HCT116 (cell line): ENCODE data around the gene ITIH5. TPM values are rescaled to one million over a fixed set of nuclear protein-coding genes. Genes with fewer than 3 reads are reported as not detected.
A peak's percentile ranks its signal among the peaks of the same experiment; 100 is the strongest.

Experiments used
- ATAC-seq: fragments of 200-7000 bp; cut with Tn5 transposase; 2 replicates; pipeline ENCODE4 v1.9.1; 2020; ENCODE audit warnings: mild to moderate bottlenecking, moderate library complexity
- BruUV-seq: library from RNA; stranded (reverse); fragments of 400-500 nt; replicated peaks from 2 replicates; lab custom pipeline; 2021; lab: Mats Ljungman, UMichigan
- CTCF ChIA-PET: fragments of 300-600 bp; sonication (Branson Sonifier 250); formaldehyde crosslinking; loops from one replicate; lab custom pipeline; 2021; ENCODE audit warnings: antibody characterized with exemption; lab: Charles Lee
- POLR2A ChIA-PET: fragments of 300-600, 350-600 bp; sonication (Branson Sonifier 250); formaldehyde crosslinking; loops from one replicate; lab custom pipeline; 2021; ENCODE audit warnings: antibody characterized with exemption; lab: Charles Lee
- RAD21 ChIA-PET, 2 experiments: fragments of 300-600 bp; sonication (Branson Sonifier 250); formaldehyde crosslinking; loops; one replicate each; lab custom pipeline; 2023; ENCODE audit warnings: low total read pairs in 2 of 2; ENCODE audit not compliant: uncharacterized antibody in 2 of 2, unreplicated experiment in 2 of 2, low non-redundant PET in 1 of 2; lab: Charles Lee
- DNase-seq: peaks from one replicate; pipeline ENCODE4 v3.0.0-alpha.2; 2010; ENCODE audit warnings: low read depth, low spot score
- H2AFZ ChIP-seq: fragments of 200-600 bp; shearing (Covaris generic), sonication (generic); 2 replicates; pipeline ENCODE4 v1.6.1; 2017; ENCODE audit warnings: low read depth, mixed run types, mixed read lengths, antibody characterized with exemption, low read length; ENCODE audit not compliant: poor library complexity, severe bottlenecking
- H3K27ac ChIP-seq: 2 replicates; pipeline ENCODE4 v1.5.1; 2012; ENCODE audit warnings: low read depth, low read length
- H3K27me3 ChIP-seq: fragments of 200-600 bp; sonication (generic); 2 replicates; pipeline ENCODE4 v1.6.1; 2016; ENCODE audit warnings: mixed run types, low read length, mixed read lengths; ENCODE audit not compliant: insufficient read depth
- H3K36me3 ChIP-seq, 2 experiments: fragments of 200-500 bp in 1 of 2; fragments of 200-600 bp in 1 of 2; sonication (Bioruptor generic) in 1 of 2; sonication (generic) in 1 of 2; 2 replicates each; pipeline versions ENCODE4 v1.5.1 to v1.6.1; 2014 to 2016; ENCODE audit warnings: low read length in 2 of 2, inconsistent platforms in 1 of 2, mixed read lengths in 1 of 2, mixed run types in 1 of 2; ENCODE audit not compliant: insufficient read depth in 2 of 2, control insufficient read depth in 1 of 2
- H3K4me1 ChIP-seq, 2 experiments: fragments of 200-600 bp in 1 of 2; sonication (generic) in 1 of 2; 2 replicates each; pipeline versions ENCODE4 v1.5.1 to v1.6.1; 2012 to 2017; ENCODE audit warnings: low read length in 2 of 2, inconsistent platforms in 1 of 2, mild to moderate bottlenecking in 1 of 2, mixed read lengths in 1 of 2, mixed run types in 1 of 2, moderate library complexity in 1 of 2; ENCODE audit not compliant: insufficient read depth in 2 of 2, control insufficient read depth in 1 of 2
- H3K4me2 ChIP-seq: fragments of 200-600 bp; sonication (generic); 2 replicates; pipeline ENCODE4 v1.6.1; 2017; ENCODE audit warnings: mixed run types, low read length, mixed read lengths
- H3K4me3 ChIP-seq, 2 experiments: fragments of 200-600 bp in 1 of 2; sonication (generic) in 1 of 2; replicated peaks in 1 of 2; 2 replicates each; pipeline ENCODE4 v1.5.1; 2011 to 2016; ENCODE audit warnings: low read length in 2 of 2, control low read depth in 1 of 2, low read depth in 1 of 2, mild to moderate bottlenecking in 1 of 2, mixed read lengths in 1 of 2, mixed run types in 1 of 2
- H3K79me2 ChIP-seq: fragments of 200-600 bp; sonication (generic); 2 replicates; pipeline ENCODE4 v1.6.1; 2017; ENCODE audit warnings: mild to moderate bottlenecking, mixed run types, low read length, moderate library complexity, mixed read lengths; ENCODE audit not compliant: insufficient read depth
- H3K9ac ChIP-seq: fragments of 200-600 bp; sonication (generic); 2 replicates; pipeline ENCODE4 v1.6.1; 2016; ENCODE audit warnings: low read length, mixed read lengths
- H3K9me2 ChIP-seq: fragments of 200-600 bp; sonication (generic), shearing (Covaris generic); 2 replicates; pipeline ENCODE4 v1.6.1; 2017; ENCODE audit warnings: mixed run types, mild to moderate bottlenecking, moderate library complexity; ENCODE audit not compliant: insufficient read depth
- H3K9me3 ChIP-seq, 2 experiments: fragments of 200-500 bp in 1 of 2; fragments of 200-600 bp in 1 of 2; sonication (Bioruptor generic) in 1 of 2; sonication (generic) in 1 of 2; 2 replicates each; pipeline ENCODE4 v1.6.1; 2014 to 2017; ENCODE audit warnings: low read length in 2 of 2, mixed read lengths in 2 of 2, inconsistent platforms in 1 of 2, low read depth in 1 of 2, mild to moderate bottlenecking in 1 of 2, mixed run types in 1 of 2, moderate library complexity in 1 of 2; ENCODE audit not compliant: control insufficient read depth in 1 of 2, insufficient read depth in 1 of 2
- H4K20me1 ChIP-seq: fragments of 200-600 bp; sonication (generic), shearing (Covaris generic); 2 replicates; pipeline ENCODE4 v1.6.1; 2017; ENCODE audit warnings: mixed run types, mild to moderate bottlenecking, moderate library complexity; ENCODE audit not compliant: insufficient read depth
- CBX3 ChIP-seq: IDR thresholded peaks from 2 replicates; pipeline ENCODE4 v1.6.1; 2012; ENCODE audit warnings: low read depth
- CTCF ChIP-seq, 3 experiments: fragments of 200-600 bp in 1 of 3; sonication (generic) in 1 of 3; IDR thresholded peaks in 2 of 3; conservative IDR thresholded peaks in 1 of 3; 2 replicates each; pipeline ENCODE4 v1.5.1; 2012 to 2017; ENCODE audit warnings: low read depth in 2 of 3, low read length in 2 of 3, antibody characterized with exemption in 1 of 3, borderline replicate concordance in 1 of 3, control low read depth in 1 of 3, mild to moderate bottlenecking in 1 of 3, mixed read lengths in 1 of 3, mixed run types in 1 of 3, moderate library complexity in 1 of 3; ENCODE audit not compliant: insufficient read depth in 1 of 3
- EGR1 ChIP-seq: IDR thresholded peaks from 2 replicates; pipeline ENCODE4 v1.6.1; 2012; ENCODE audit warnings: low read depth
- ELF1 ChIP-seq: IDR thresholded peaks from 2 replicates; pipeline ENCODE4 v1.6.1; 2012; ENCODE audit warnings: low read depth, borderline replicate concordance
- RAD21 ChIP-seq: IDR thresholded peaks from 2 replicates; pipeline ENCODE4 v1.6.1; 2012; ENCODE audit warnings: low read depth, mild to moderate bottlenecking
- SP1 ChIP-seq: IDR thresholded peaks from 2 replicates; pipeline ENCODE4 v1.6.1; 2012; ENCODE audit warnings: low read depth
- intact Hi-C: fragments of 100-400 bp; cut with micrococcal nuclease; formaldehyde crosslinking; loops from 2 replicates; pipeline ENCODE4 v1.10.0; 2022
- total RNA-seq: library from RNA; stranded (reverse); gene quantifications from one replicate; pipeline ENCODE4 v1.2.1, GENCODE V29; 2021; ENCODE audit not compliant: unreplicated experiment

ITIH5 gene
- total RNA-seq, 1 experiment from 2014 or later: not detected

- no peak overlapping the region for H3K9ac ChIP-seq
- DNase-seq (no peak), ATAC-seq (no peak)
- H3K9me3 ChIP-seq: no peaks in the 10 kb centered on the region
- CTCF ChIA-PET: no interaction called here
- H3K27me3 ChIP-seq: peaks cover 14% of the 10 kb centered on the region; the same call in 1 of the 2 replicates
- no peak overlapping the region for H2AFZ ChIP-seq
- intact Hi-C loops: no loop called here
- TF ChIP-seq SP1 (no peak), CTCF (IDR thresholded peaks at IDR 0.05 in 2 of 3, conservative IDR thresholded peaks at IDR 0.05 in 1 of 3; ENCODE audit: borderline replicate concordance in 1 of 3, insufficient read depth in 1 of 3, low read depth in 2 of 3, low read length in 2 of 3) (no peak), CBX3 (no peak), EGR1 (no peak), ELF1 (no peak)
- no peaks in the 10 kb centered on the region for H3K4me1 ChIP-seq
- POLR2A ChIA-PET: no interaction called here
- H3K27ac ChIP-seq: no peak overlapping the region
- H3K4me3 ChIP-seq: no peak overlapping the region
- BruUV-seq: no TSS peak
- RAD21 ChIA-PET: no interaction called here
- no peaks in the 10 kb centered on the region for H3K36me3 ChIP-seq
- no peaks in the 10 kb centered on the region for H3K9me2 ChIP-seq
- H4K20me1 ChIP-seq: no peaks in the 10 kb centered on the region
- no peaks in the 10 kb centered on the region for H3K79me2 ChIP-seq
- no peak overlapping the region for H3K4me2 ChIP-seq
Measured at GRCh38 chr10:7625009-7625408, 41.8 kb downstream of the ITIH5 start.

GRCh38 chr10:7622969-7623368 is 43.8 kb downstream of the ITIH5 start:
- ChIA-PET RAD21 (no interaction called here), CTCF (interaction anchor here (1.0 kb wide), 1 partner anchor 97 kb away, joined by 3 read pairs; no protein-coding TSS in a partner anchor), POLR2A (interaction anchor here (0.6 kb wide), 1 partner anchor 542 kb away, joined by 3 read pairs; no protein-coding TSS in a partner anchor)
- ATAC-seq (peak; percentile 50; the same call in 1 of the 2 replicates), DNase-seq (no peak)
- BruUV-seq: no TSS peak
- no peaks in the 10 kb centered on the region for H3K4me1 ChIP-seq
- H3K9me2 ChIP-seq: no peaks in the 10 kb centered on the region
- H3K36me3 ChIP-seq: no peaks in the 10 kb centered on the region
- H3K9ac ChIP-seq: no peak overlapping the region
- H3K27me3 ChIP-seq: peaks cover 18% of the 10 kb centered on the region; the same call in 1 of the 2 replicates
- no peaks in the 10 kb centered on the region for H3K9me3 ChIP-seq
- H3K79me2 ChIP-seq: no peaks in the 10 kb centered on the region
- intact Hi-C loops: loop anchor here (5.0 kb wide), 1 partner anchor 96 kb away; no protein-coding TSS in a partner anchor
- H2AFZ ChIP-seq: no peak overlapping the region
- no peaks in the 10 kb centered on the region for H4K20me1 ChIP-seq
- H3K27ac ChIP-seq: no peak overlapping the region
- H3K4me2 ChIP-seq: no peak overlapping the region
- peak; percentile 36 for TF ChIP-seq RAD21
- TF ChIP-seq CTCF (IDR thresholded peaks at IDR 0.05 in 2 of 3, conservative IDR thresholded peaks at IDR 0.05 in 1 of 3; ENCODE audit: borderline replicate concordance in 1 of 3, insufficient read depth in 1 of 3, low read depth in 2 of 3, low read length in 2 of 3): peak; percentile 13 to 19 (median 16); a peak in 2 of 6 replicates
- TF ChIP-seq EGR1: no peak
- H3K4me3 ChIP-seq: no peak overlapping the region
